NCI-H526 treated with DMSO at 0.1 percent for 48 hours (cell line): Measurements from ENCODE around the gene KLF9.

Experiments used
- DNase-seq: peaks from one replicate; lab custom pipeline; 2025; lab: John Stamatoyannopoulos, UW

Gene KLF9

DNA sequence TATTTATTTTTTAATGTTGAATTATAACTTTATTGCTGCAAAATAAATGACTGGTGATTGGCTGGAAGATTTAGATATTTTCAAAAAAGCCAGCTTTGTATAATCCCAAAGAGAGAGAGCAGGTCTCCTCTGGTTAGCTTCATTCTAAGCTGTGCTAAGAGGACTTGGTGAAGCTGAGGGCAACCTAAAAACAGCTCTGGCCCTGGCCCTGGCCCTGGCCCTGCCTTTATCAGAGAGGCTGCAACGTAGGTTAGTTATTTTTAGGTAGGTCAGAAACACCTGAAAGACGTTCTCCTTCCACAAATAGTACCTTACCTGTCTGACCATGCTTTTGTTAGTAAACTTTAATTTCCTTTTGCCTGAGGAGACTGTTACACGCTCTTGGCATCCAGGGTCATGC, 58.7 kb downstream of the KLF9 start:
- no peak for DNase-seq

DNA sequence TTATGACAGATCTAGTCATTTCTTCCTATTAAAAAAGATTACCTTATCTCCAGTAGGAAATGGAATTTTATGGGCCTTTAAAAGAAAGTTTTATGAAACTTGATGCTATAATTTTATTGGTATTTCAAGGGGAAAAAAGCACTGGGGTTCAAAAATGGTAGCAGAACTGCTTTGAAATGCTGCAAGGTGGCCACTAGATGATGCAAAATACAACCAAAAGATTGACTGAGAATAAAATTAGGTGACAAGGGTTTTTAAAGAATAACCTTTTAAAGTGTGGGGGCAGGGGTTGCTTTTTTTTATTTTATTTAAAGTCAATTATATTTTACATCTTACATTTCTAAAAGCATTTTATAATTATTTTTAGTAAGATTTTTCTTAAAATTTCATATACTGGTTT, 61.7 kb downstream of the KLF9 start:
- DNase-seq = no peak

DNA sequence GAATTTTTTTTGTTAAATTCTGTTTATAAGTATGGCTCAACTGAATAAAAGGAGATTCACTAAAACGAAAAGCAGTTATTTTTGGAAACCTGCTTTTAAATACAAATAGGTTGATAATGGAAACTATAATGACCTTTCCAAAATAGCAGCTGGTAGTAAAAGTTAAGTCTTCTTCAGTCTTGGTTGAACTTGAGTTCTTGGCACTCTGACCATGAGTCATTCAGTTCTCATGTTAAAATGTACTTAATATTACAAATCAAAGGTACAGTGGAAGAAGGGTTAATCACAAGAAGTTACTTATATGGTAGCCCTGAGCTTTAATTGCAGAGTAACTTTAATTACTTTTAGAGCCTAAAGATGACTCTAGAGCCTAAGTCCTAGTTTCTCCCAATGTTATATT, 62.1 kb downstream of the KLF9 start:
- no peak for DNase-seq

DNA sequence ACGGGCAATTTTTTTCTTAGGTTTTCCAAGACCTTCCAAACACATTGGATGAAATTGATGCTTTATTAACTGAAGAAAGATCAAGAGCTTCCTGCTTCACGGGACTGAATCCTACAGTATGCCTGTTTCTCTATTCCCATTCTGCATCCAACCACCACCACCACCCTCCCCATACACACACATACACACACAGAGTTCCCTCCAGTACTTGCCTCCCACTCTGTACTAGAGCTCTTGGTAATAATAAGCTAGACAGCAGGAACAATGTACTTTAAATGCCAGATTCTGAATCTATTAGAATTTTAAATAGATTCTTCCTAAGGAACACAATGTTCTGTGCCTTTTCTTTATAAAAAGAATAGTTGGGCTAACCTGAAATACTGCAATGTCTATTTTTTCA, 67.4 kb downstream of the KLF9 start:
- no peak for DNase-seq

DNA sequence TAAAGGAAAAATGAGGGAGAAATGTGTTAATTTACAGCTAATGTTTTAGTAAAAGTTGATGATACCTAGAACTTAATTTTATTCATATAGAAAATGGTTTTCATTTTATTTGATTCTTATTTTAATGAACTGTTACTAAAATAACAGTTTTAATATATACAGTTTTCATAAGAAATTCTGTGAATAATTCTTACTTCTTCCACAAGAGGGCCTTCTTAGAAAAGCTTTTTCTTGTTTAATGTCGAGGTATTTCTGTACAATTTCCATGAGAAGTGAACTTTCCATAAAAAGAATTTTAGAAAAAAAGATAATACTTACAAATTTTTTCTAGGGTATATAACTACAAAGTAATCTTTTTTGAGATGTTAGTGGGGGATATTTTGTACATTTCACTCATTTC, 73.9 kb downstream of the KLF9 start:
- DNase-seq = no peak
